ENCODE data around the gene PTAFR.
A peak's percentile ranks its signal among the peaks of the same experiment; 100 is the strongest.

The PTAFR gene

GRCh38 chr1:28139025-28139712 is 37.3 kb downstream of the PTAFR start:
- DNase-seq (ENCODE audit: low read depth) = peak; percentile 84
- TF ChIP-seq CTCF (IDR thresholded peaks at IDR 0.05; ENCODE audit: low read depth, low read length) (no peak), MAX (IDR thresholded peaks at IDR 0.05; ENCODE audit: low read depth, low read length) (no peak), MYC (IDR thresholded peaks at IDR 0.05; ENCODE audit: low read depth, low read length) (no peak), POLR2A (IDR thresholded peaks at IDR 0.05; ENCODE audit: extremely low read depth, insufficient read length) (no peak)
- H3K4me3 ChIP-seq (ENCODE audit: low read depth, low read length) = no peak overlapping the region

- DNase-seq (ENCODE audit: low read depth) = peak; percentile 64
- TF ChIP-seq MAX (IDR thresholded peaks at IDR 0.05; ENCODE audit: low read depth, low read length) (no peak), POLR2A (IDR thresholded peaks at IDR 0.05; ENCODE audit: extremely low read depth, insufficient read length) (no peak), MYC (IDR thresholded peaks at IDR 0.05; ENCODE audit: low read depth, low read length) (no peak), CTCF (IDR thresholded peaks at IDR 0.05; ENCODE audit: low read depth, low read length) (no peak)
- H3K4me3 ChIP-seq (ENCODE audit: low read depth, low read length) = no peak overlapping the region
Observed at GRCh38 chr1:28136922-28137613, 39.4 kb downstream of the PTAFR start.

- no peak overlapping the region for H3K4me3 ChIP-seq (ENCODE audit: low read depth, low read length)
- TF ChIP-seq MAX (IDR thresholded peaks at IDR 0.05; ENCODE audit: low read depth, low read length) (no peak), CTCF (IDR thresholded peaks at IDR 0.05; ENCODE audit: low read depth, low read length) (no peak), MYC (IDR thresholded peaks at IDR 0.05; ENCODE audit: low read depth, low read length) (no peak), POLR2A (IDR thresholded peaks at IDR 0.05; ENCODE audit: extremely low read depth, insufficient read length) (no peak)
Observed at GRCh38 chr1:28136169-28136921, 40.1 kb downstream of the PTAFR start.

GRCh38 chr1:28135371-28136168 is 40.9 kb downstream of the PTAFR start:
- peak; percentile 80 for DNase-seq (ENCODE audit: low read depth)
- peak overlapping the region; percentile 59 for H3K4me3 ChIP-seq (ENCODE audit: low read depth, low read length)

More at GRCh38 chr1:28136169-28136921, 40.1 kb downstream of the PTAFR start:
- no peak for DNase-seq (ENCODE audit: low read depth)

More at GRCh38 chr1:28135371-28136168, 40.9 kb downstream of the PTAFR start:
- TF ChIP-seq POLR2A (IDR thresholded peaks at IDR 0.05; ENCODE audit: extremely low read depth, insufficient read length) (no peak), CTCF (IDR thresholded peaks at IDR 0.05; ENCODE audit: low read depth, low read length) (no peak), MYC (IDR thresholded peaks at IDR 0.05; ENCODE audit: low read depth, low read length) (no peak), MAX (IDR thresholded peaks at IDR 0.05; ENCODE audit: low read depth, low read length) (peak; percentile 21; the same call in 1 of the 2 replicates)
